Neutrophil (primary cell): ENCODE measurements around the gene C5orf24.

Source experiments
- H3K27ac ChIP-seq: fragments of 200-600 bp; sonication (generic); 2 replicates; pipeline ENCODE4 v1.5.1; 2016; ENCODE audit warnings: mild to moderate bottlenecking, moderate library complexity
- H3K27me3 ChIP-seq: fragments of 200-600 bp; sonication (generic); 2 replicates; pipeline ENCODE4 v1.6.0; 2016; ENCODE audit warnings: mild to moderate bottlenecking
- H3K36me3 ChIP-seq: fragments of 200-600 bp; sonication (generic); 2 replicates; pipeline ENCODE4 v1.5.1; 2017
- H3K4me1 ChIP-seq, 2 experiments: fragments of 200-600 bp in 1 of 2; sonication (generic) in 1 of 2; 1 replicate in 1 of 2; 2 replicates in 1 of 2; pipeline versions ENCODE4 v1.5.1 to v1.6.1; 2013 to 2016; ENCODE audit warnings: low read depth in 1 of 2, low read length in 1 of 2, mild to moderate bottlenecking in 1 of 2, moderate library complexity in 1 of 2; ENCODE audit not compliant: control insufficient read depth in 1 of 2, insufficient read depth in 1 of 2
- H3K4me3 ChIP-seq, 2 experiments: fragments of 200-600 bp in 1 of 2; sonication (generic) in 1 of 2; 1 replicate in 1 of 2; 2 replicates in 1 of 2; pipeline ENCODE4 v1.5.1; 2013 to 2016; ENCODE audit warnings: low read depth in 1 of 2, low read length in 1 of 2, mild to moderate bottlenecking in 1 of 2, moderate library complexity in 1 of 2
- H3K9me3 ChIP-seq: fragments of 200-600 bp; sonication (generic); 2 replicates; pipeline ENCODE4 v1.5.1; 2016
- CTCF ChIP-seq: fragments of 200-600 bp; sonication (generic); IDR thresholded peaks from 2 replicates; pipeline ENCODE4 v1.5.1; 2016; ENCODE audit warnings: antibody characterized with exemption

The C5orf24 gene

GRCh38 chr5:134892282-134892681 is 46.5 kb downstream of the C5orf24 start:
- Histone ChIP-seq H3K4me1 (no peaks in the 10 kb centered on the region), H3K27ac (no peak overlapping the region), H3K27me3 (no peaks in the 10 kb centered on the region), H3K36me3 (peaks cover 19% of the 10 kb centered on the region), H3K4me3 (no peak overlapping the region), H3K9me3 (no peaks in the 10 kb centered on the region)
- no peak for TF ChIP-seq CTCF

- Histone ChIP-seq H3K27ac (no peak overlapping the region), H3K4me3 (no peak overlapping the region), H3K9me3 (no peaks in the 10 kb centered on the region), H3K27me3 (no peaks in the 10 kb centered on the region), H3K4me1 (no peaks in the 10 kb centered on the region), H3K36me3 (peaks cover 22% of the 10 kb centered on the region)
- no peak for TF ChIP-seq CTCF
Observed at GRCh38 chr5:134892926-134893325, 47.2 kb downstream of the C5orf24 start.

GRCh38 chr5:134893748-134894505 is 48.2 kb downstream of the C5orf24 start:
- no peaks in the 10 kb centered on the region for H3K27me3 ChIP-seq
- peaks cover 12% of the 10 kb centered on the region for H3K36me3 ChIP-seq
- TF ChIP-seq CTCF, result no peak
- H3K9me3 ChIP-seq, result no peaks in the 10 kb centered on the region
- H3K4me1 ChIP-seq, result no peaks in the 10 kb centered on the region
- no peak overlapping the region for H3K4me3 ChIP-seq
- no peak overlapping the region for H3K27ac ChIP-seq

- Histone ChIP-seq H3K27me3 (no peaks in the 10 kb centered on the region), H3K36me3 (peaks cover 5% of the 10 kb centered on the region), H3K9me3 (no peaks in the 10 kb centered on the region), H3K4me3 (peak overlapping the region; percentile 31 to 38), H3K27ac (peak overlapping the region; percentile 86), H3K4me1 (peaks cover 24 to 25% of the 10 kb centered on the region in 2 experiments)
- TF ChIP-seq CTCF, result no peak
Observed at GRCh38 chr5:134902071-134902801, 56.5 kb downstream of the C5orf24 start.

- Histone ChIP-seq H3K9me3 (no peaks in the 10 kb centered on the region), H3K27ac (peak within 1 kb of the TSS; percentile 100), H3K36me3 (peaks cover 3% of the 10 kb centered on the region), H3K4me1 (peaks cover 24 to 25% of the 10 kb centered on the region in 2 experiments), H3K27me3 (no peaks in the 10 kb centered on the region), H3K4me3 (peak within 1 kb of the TSS; percentile 81 to 98)
- peak; percentile 99 for TF ChIP-seq CTCF
Observed at GRCh38 chr5:134904610-134905245, 59.0 kb downstream of the C5orf24 start, which contains the start of gene PCBD2. Gene PCBD2, plus strand, starts transcription at chr5:134905131. Its CDS starts 9 bp downstream, at chr5:134905140.
